HepG2 (cell line): ENCODE data around the gene TM9SF4.

ENCODE experiments used
- ARNT ChIP-seq: fragments of 450-650 bp; IDR thresholded peaks from 2 replicates; pipeline ENCODE4 v1.6.1; 2017
- ASH2L ChIP-seq: fragments of 300-600, 200-600 bp; sonication (generic); IDR thresholded peaks from 2 replicates; pipeline ENCODE4 v1.7.0; 2017; ENCODE audit warnings: low read depth, mild to moderate bottlenecking, moderate library complexity, mixed read lengths, low read length; ENCODE audit not compliant: insufficient read length
- ATAD3A ChIP-seq: sonication (generic); formaldehyde crosslinking; IDR thresholded peaks from 2 replicates; pipeline ENCODE4 v1.4.0; 2020; ENCODE audit warnings: missing genetic modification reagents
- CTCF ChIP-seq: sonication (generic); formaldehyde crosslinking; IDR thresholded peaks from 2 replicates; pipeline ENCODE4 v1.5.0; 2020; ENCODE audit warnings: mild to moderate bottlenecking, missing genetic modification reagents, moderate library complexity
- EZH2 ChIP-seq: conservative IDR thresholded peaks from 2 replicates; pipeline ENCODE4 v1.6.1; 2012; ENCODE audit warnings: mild to moderate bottlenecking, low read depth, low read length, moderate library complexity
- FOXJ3 ChIP-seq: sonication (generic); formaldehyde crosslinking; IDR thresholded peaks from 2 replicates; pipeline ENCODE4 v1.4.0; 2020; ENCODE audit warnings: missing genetic modification reagents, mild to moderate bottlenecking, borderline replicate concordance
- HDAC1 ChIP-seq: sonication (generic); formaldehyde crosslinking; IDR thresholded peaks from 2 replicates; pipeline ENCODE4 v1.5.1; 2020; ENCODE audit warnings: mild to moderate bottlenecking, missing genetic modification reagents
- POLR2G ChIP-seq: fragments of 200-400 bp; formaldehyde crosslinking; IDR thresholded peaks from 2 replicates; pipeline ENCODE4 v1.6.1; 2018; ENCODE audit warnings: mild to moderate bottlenecking, low read depth, low read length, moderate library complexity
- PRPF4 ChIP-seq: fragments of 200-400 bp; formaldehyde crosslinking; IDR thresholded peaks from 2 replicates; pipeline ENCODE4 v1.6.1; 2016; ENCODE audit warnings: low read length, low read depth; ENCODE audit not compliant: poor library complexity, severe bottlenecking
- SAP130 ChIP-seq: IDR thresholded peaks from 2 replicates; pipeline ENCODE4 v1.6.1; 2016; ENCODE audit warnings: low read depth
- STAT6 ChIP-seq: sonication (generic); formaldehyde crosslinking; IDR thresholded peaks from 2 replicates; pipeline ENCODE4 v1.4.0; 2020; ENCODE audit warnings: missing genetic modification reagents, mild to moderate bottlenecking, borderline replicate concordance
- ZBTB7A ChIP-seq: sonication (generic); formaldehyde crosslinking; IDR thresholded peaks from 2 replicates; pipeline ENCODE4 v1.8.0; 2022; ENCODE audit warnings: mild to moderate bottlenecking, missing genetic modification reagents
- ZNF263 ChIP-seq: sonication (generic); formaldehyde crosslinking; IDR thresholded peaks from 2 replicates; pipeline ENCODE4 v1.4.0; 2020; ENCODE audit warnings: missing genetic modification reagents
- ZNF646 ChIP-seq: sonication (generic); formaldehyde crosslinking; IDR thresholded peaks from 2 replicates; pipeline ENCODE4 v1.9.0; 2021; ENCODE audit warnings: mild to moderate bottlenecking, missing genetic modification reagents

GRCh38 chr20:32116079-32116521 lies 6.6 kb downstream of the TM9SF4 start:
- TF ChIP-seq SAP130, result no peak
- TF ChIP-seq ZNF646 (CRISPR knock-in tag), result no peak
- no peak for TF ChIP-seq HDAC1 (CRISPR knock-in tag)
- TF ChIP-seq EZH2, result no peak
- TF ChIP-seq ARNT, result no peak
- TF ChIP-seq CTCF, result no peak
- no peak for TF ChIP-seq STAT6 (CRISPR knock-in tag)
- no peak for TF ChIP-seq FOXJ3 (CRISPR knock-in tag)
- no peak for TF ChIP-seq POLR2G
- no peak for TF ChIP-seq ZNF263 (CRISPR knock-in tag)
- no peak for TF ChIP-seq ZBTB7A (CRISPR knock-in tag)
- TF ChIP-seq ATAD3A (CRISPR knock-in tag), result no peak
- no peak for TF ChIP-seq PRPF4
- TF ChIP-seq ASH2L, result no peak
